SK-N-SH (cell line): Measurements from ENCODE around the gene ABHD12. TPM values are rescaled to one million over a fixed set of nuclear protein-coding genes. Genes with fewer than 3 reads are reported as not detected.
A peak's percentile ranks its signal among the peaks of the same experiment; 100 is the strongest.

Source experiments
- CTCF ChIA-PET: fragments of 300-600, 350-600 bp; formaldehyde crosslinking; extraction: SDS; loops from one replicate; lab custom pipeline; 2021; lab: Yijun Ruan, JAX
- POLR2A ChIA-PET: fragments of 350-600 bp; sonication (Branson Sonifier 250); formaldehyde crosslinking; extraction: SDS; loops from one replicate; lab custom pipeline; 2020; ENCODE audit warnings: antibody characterized with exemption, inconsistent platforms; lab: Yijun Ruan, JAX
- DNase-seq: peaks from one replicate; pipeline ENCODE4 v3.0.0; 2012
- H2AFZ ChIP-seq: fragments of 200-600 bp; sonication (generic); 2 replicates; pipeline ENCODE4 v1.8.1; 2016; ENCODE audit warnings: antibody characterized with exemption, mild to moderate bottlenecking, low read depth
- H3F3A ChIP-seq: fragments of 200-600 bp; sonication (generic); replicated peaks from 2 replicates; pipeline ENCODE3; 2016; ENCODE audit warnings: antibody characterized with exemption, mild to moderate bottlenecking; ENCODE audit not compliant: insufficient read depth
- H3K27ac ChIP-seq, 2 experiments: fragments of 200-500 bp in 1 of 2; fragments of 200-600 bp in 1 of 2; sonication (Bioruptor generic) in 1 of 2; sonication (generic), shearing (Covaris generic) in 1 of 2; 2 replicates each; pipeline versions ENCODE4 v1.5.1 to v1.6.1; 2014 to 2016; ENCODE audit warnings: low read depth in 2 of 2, inconsistent platforms in 1 of 2, low read length in 1 of 2, mild to moderate bottlenecking in 1 of 2, mixed read lengths in 1 of 2
- H3K27me3 ChIP-seq: fragments of 200-600 bp; sonication (generic), shearing (Covaris generic); 2 replicates; pipeline ENCODE4 v1.6.1; 2016; ENCODE audit warnings: mixed run types; ENCODE audit not compliant: insufficient read depth
- H3K36me3 ChIP-seq, 2 experiments: fragments of 200-500 bp in 1 of 2; fragments of 200-600 bp in 1 of 2; sonication (Bioruptor generic) in 1 of 2; sonication (generic) in 1 of 2; replicated peaks in 1 of 2; 2 replicates each; pipeline versions ENCODE3 to v1.5.1; 2014 to 2016; ENCODE audit warnings: low read length in 1 of 2, mild to moderate bottlenecking in 1 of 2; ENCODE audit not compliant: insufficient read depth in 2 of 2, control insufficient read depth in 1 of 2
- H3K4me1 ChIP-seq, 2 experiments: fragments of 200-500 bp in 1 of 2; fragments of 200-600 bp in 1 of 2; sonication (Bioruptor generic) in 1 of 2; sonication (generic), shearing (Covaris generic) in 1 of 2; 2 replicates each; pipeline versions ENCODE4 v1.5.1 to v1.6.1; 2014 to 2016; ENCODE audit warnings: low read depth in 1 of 2, low read length in 1 of 2, mixed run types in 1 of 2; ENCODE audit not compliant: insufficient read depth in 2 of 2, control insufficient read depth in 1 of 2
- H3K4me2 ChIP-seq: fragments of 200-600 bp; sonication (generic), shearing (Covaris generic); 2 replicates; pipeline ENCODE4 v1.6.1; 2017; ENCODE audit warnings: mixed run types
- H3K4me3 ChIP-seq, 2 experiments: fragments of 200-500 bp in 1 of 2; fragments of 200-600 bp in 1 of 2; sonication (Bioruptor generic) in 1 of 2; sonication (generic), shearing (Covaris generic) in 1 of 2; 2 replicates each; pipeline versions ENCODE4 v1.5.1 to v1.8.1; 2014 to 2016; ENCODE audit warnings: low read depth in 2 of 2, inconsistent platforms in 1 of 2, low read length in 1 of 2, mild to moderate bottlenecking in 1 of 2, mixed read lengths in 1 of 2, moderate library complexity in 1 of 2
- H3K79me2 ChIP-seq: fragments of 200-600 bp; sonication (generic); 2 replicates; pipeline ENCODE4 v1.8.1; 2017; ENCODE audit warnings: mild to moderate bottlenecking; ENCODE audit not compliant: insufficient read depth
- H3K9ac ChIP-seq: fragments of 200-600 bp; sonication (generic); 2 replicates; pipeline ENCODE4 v1.6.1; 2017; ENCODE audit warnings: mixed run types
- H3K9me2 ChIP-seq: fragments of 200-600 bp; sonication (generic); 2 replicates; pipeline ENCODE4 v1.6.1; 2017; ENCODE audit warnings: mixed run types
- H3K9me3 ChIP-seq: fragments of 200-600 bp; sonication (generic); 2 replicates; pipeline ENCODE4 v1.6.1; 2017; ENCODE audit warnings: mixed run types, mild to moderate bottlenecking, moderate library complexity
- H4K20me1 ChIP-seq: fragments of 200-600 bp; sonication (generic); 2 replicates; pipeline ENCODE4 v1.6.1; 2017; ENCODE audit warnings: mild to moderate bottlenecking, mixed run types; ENCODE audit not compliant: insufficient read depth
- CHD2 ChIP-seq: fragments of 150-350 bp; IDR thresholded peaks from 2 replicates; pipeline ENCODE4 v1.6.1; 2018; ENCODE audit warnings: low read length; ENCODE audit not compliant: partially characterized antibody
- EP300 ChIP-seq, 2 experiments: IDR thresholded peaks; 2 replicates each; pipeline versions ENCODE4 v1.4.0 to v1.6.1; 2012; ENCODE audit warnings: borderline replicate concordance in 1 of 2, low read depth in 1 of 2, low read length in 1 of 2
- EZH2phosphoT487 ChIP-seq: fragments of 200-600 bp; sonication (generic); IDR thresholded peaks from 2 replicates; pipeline ENCODE4 v1.6.1; 2017; ENCODE audit warnings: low read depth, mixed run types, mild to moderate bottlenecking, antibody characterized with exemption, moderate library complexity, borderline replicate concordance
- FOSL2 ChIP-seq: IDR thresholded peaks from 2 replicates; pipeline ENCODE4 v1.4.0; 2012; ENCODE audit warnings: low read depth, mild to moderate bottlenecking, moderate library complexity, borderline replicate concordance
- FOXJ3 ChIP-seq: sonication (generic); formaldehyde crosslinking; IDR thresholded peaks from 2 replicates; pipeline ENCODE4 v1.5.1; 2020; ENCODE audit warnings: mild to moderate bottlenecking, missing genetic modification reagents
- FOXM1 ChIP-seq: IDR thresholded peaks from 2 replicates; pipeline ENCODE4 v1.4.0; 2012; ENCODE audit warnings: low read depth, mild to moderate bottlenecking
- GABPA ChIP-seq: IDR thresholded peaks from 2 replicates; pipeline ENCODE4 v1.4.0; 2012; ENCODE audit warnings: low read depth, mild to moderate bottlenecking
- GATA2 ChIP-seq: sonication (generic); formaldehyde crosslinking; IDR thresholded peaks from 2 replicates; pipeline ENCODE4 v1.5.0; 2020; ENCODE audit warnings: mild to moderate bottlenecking, missing genetic modification reagents
- IRF3 ChIP-seq: fragments of 150-350 bp; IDR thresholded peaks from 2 replicates; pipeline ENCODE4 v1.6.1; 2016; ENCODE audit warnings: mild to moderate bottlenecking, low read depth, low read length
- MAX ChIP-seq: IDR thresholded peaks from 2 replicates; pipeline ENCODE4 v1.4.0; 2012; ENCODE audit warnings: low read depth
- MEF2A ChIP-seq: IDR thresholded peaks from 2 replicates; pipeline ENCODE4 v1.4.0; 2012; ENCODE audit warnings: low read depth, borderline replicate concordance
- MXI1 ChIP-seq: IDR thresholded peaks from 2 replicates; pipeline ENCODE4 v1.6.1; 2012; ENCODE audit warnings: mild to moderate bottlenecking, low read depth, low read length, improper control_type of control experiment
- NFIC ChIP-seq: IDR thresholded peaks from 2 replicates; pipeline ENCODE4 v1.4.0; 2012; ENCODE audit warnings: borderline replicate concordance
- PBX3 ChIP-seq: IDR thresholded peaks from 2 replicates; pipeline ENCODE4; 2012
- SMC3 ChIP-seq: IDR thresholded peaks from 2 replicates; pipeline ENCODE4 v1.6.1; 2012; ENCODE audit warnings: low read depth, low read length, improper control_type of control experiment
- TAF1 ChIP-seq: IDR thresholded peaks from 2 replicates; pipeline ENCODE4 v1.6.1; 2012; ENCODE audit warnings: low read depth, mild to moderate bottlenecking, low read length, moderate library complexity, borderline replicate concordance
- TEAD4 ChIP-seq: IDR thresholded peaks from 2 replicates; pipeline ENCODE4 v1.4.0; 2012; ENCODE audit warnings: mild to moderate bottlenecking, borderline replicate concordance; ENCODE audit not compliant: insufficient read depth
- USF2 ChIP-seq: fragments of 150-350 bp; IDR thresholded peaks from 2 replicates; pipeline ENCODE4 v1.6.1; 2017; ENCODE audit warnings: antibody characterized with exemption, low read length, low read depth, borderline replicate concordance
- WGBS: methylation state at CpG from one replicate; pipeline ENCODE4 v1.1.6; 2017; ENCODE audit warnings: low lambda C conversion rate; 5-methylcytosine and 5-hydroxymethylcytosine counted together
- polyA plus RNA-seq, 3 experiments: library from polyadenylated mRNA; depleted of rRNA; stranded (reverse); fragments of >200 nt; gene quantifications; 2 replicates each; pipeline ENCODE4 v1.2.3, GENCODE V29; 2012

ABHD12 gene
- polyA plus RNA-seq, 1 of the 3 experiments (the other 2 are of a cell fraction), result 33.5 TPM

- peak overlapping the region in 1 of 2 experiments; percentile 72; a peak in 2 of 4 replicates for H3K27ac ChIP-seq
- H3K9me2 ChIP-seq, result no peaks in the 10 kb centered on the region
- no peak overlapping the region for H3K4me2 ChIP-seq
- H3K9ac ChIP-seq, result no peak overlapping the region
- WGBS, result 94% methylated on average over 9 of the region's 15 CpGs
- H2AFZ ChIP-seq, result no peak overlapping the region
- H3K79me2 ChIP-seq, result no peaks in the 10 kb centered on the region
- no peaks in the 10 kb centered on the region for H3K9me3 ChIP-seq
- no peak overlapping the region for H3K4me3 ChIP-seq
- H3K27me3 ChIP-seq, result no peaks in the 10 kb centered on the region
- peaks cover 0 to 16% of the 10 kb centered on the region in 2 experiments; a peak in 1 of 4 replicates for H3K4me1 ChIP-seq
- ChIA-PET POLR2A (interaction anchor here (1.1 to 1.3 kb wide), 2 partner anchors 26 to 32 kb away, joined by 5 to 6 read pairs; partner anchors contain the start of gene PYGB), CTCF (interaction anchor here (1.0 to 8.2 kb wide), 4 partner anchors 14 to 119 kb away, joined by 3 to 46 read pairs (median 8); partner anchors contain the start of gene PYGB)
- TF ChIP-seq SMC3 (no peak), MEF2A (no peak), MAX (no peak), EZH2phosphoT487 (no peak), FOXM1 (no peak), EP300 (IDR thresholded peaks at IDR 0.05; ENCODE audit: borderline replicate concordance in 1 of 2, low read depth in 1 of 2, low read length in 1 of 2) (peak in 1 of 2 experiments; percentile 32; a peak in 1 of 4 replicates), MXI1 (no peak), TEAD4 (no peak), FOSL2 (no peak), GABPA (no peak), FOXJ3 (CRISPR knock-in tag) (peak; percentile 83; the same call in 1 of the 2 replicates), NFIC (no peak), PBX3 (no peak), TAF1 (no peak), IRF3 (no peak), USF2 (no peak), CHD2 (no peak), GATA2 (CRISPR knock-in tag) (peak; percentile 91)
- no peaks in the 10 kb centered on the region for H4K20me1 ChIP-seq
- peak; percentile 60 for DNase-seq
- no peaks in the 10 kb centered on the region for H3F3A ChIP-seq
- H3K36me3 ChIP-seq, result peaks cover 3 to 77% of the 10 kb centered on the region in 2 experiments
These were observed 110.5 kb downstream of the ABHD12 start for GRCh38 chr20:25280051-25280573.
